AG10803 (cell line): ENCODE results near the gene APH1B.

Experiments used
- DNase-seq: peaks from one replicate; pipeline ENCODE4 v3.0.0; 2010; ENCODE audit warnings: low read depth
- H3K4me3 ChIP-seq: 2 replicates; pipeline ENCODE4 v1.5.1; 2011; ENCODE audit warnings: mild to moderate bottlenecking, low read length, control low read depth
- CTCF ChIP-seq: conservative IDR thresholded peaks from 2 replicates; pipeline ENCODE4 v1.5.1; 2011; ENCODE audit warnings: mild to moderate bottlenecking, low read length, control low read depth, inconsistent platforms

The APH1B gene

GRCh38 chr15:63335543-63336240 lies 58.3 kb downstream of the APH1B start:
- no peak overlapping the region for H3K4me3 ChIP-seq
- no peak for TF ChIP-seq CTCF
- no peak for DNase-seq

- no peak for TF ChIP-seq CTCF
- no peak for DNase-seq
- H3K4me3 ChIP-seq = no peak overlapping the region
Measured at GRCh38 chr15:63337046-63337445, 59.6 kb downstream of the APH1B start.

- no peak overlapping the region for H3K4me3 ChIP-seq
- DNase-seq = peak; percentile 90
- no peak for TF ChIP-seq CTCF
Measured at GRCh38 chr15:63338170-63338569, 60.8 kb downstream of the APH1B start.

- H3K4me3 ChIP-seq = no peak overlapping the region
- no peak for TF ChIP-seq CTCF
- DNase-seq = no peak
Measured at GRCh38 chr15:63339006-63339766, 61.8 kb downstream of the APH1B start.

GRCh38 chr15:63339836-63340235 lies 62.4 kb downstream of the APH1B start:
- no peak overlapping the region for H3K4me3 ChIP-seq
- no peak for TF ChIP-seq CTCF
- no peak for DNase-seq

GRCh38 chr15:63340353-63340752 lies 62.9 kb downstream of the APH1B start:
- H3K4me3 ChIP-seq = no peak overlapping the region
- no peak for TF ChIP-seq CTCF
- no peak for DNase-seq

GRCh38 chr15:63340878-63341277 lies 63.5 kb downstream of the APH1B start:
- no peak overlapping the region for H3K4me3 ChIP-seq
- TF ChIP-seq CTCF = no peak
- no peak for DNase-seq
